GM18511 (cell line): Measurements from ENCODE around the gene TICRR.

Experiments used
- ATAC-seq: cut with Tn5 transposase; IDR thresholded peaks from one replicate; pipeline ENCODE4 v1.9.1; 2021; ENCODE audit warnings: mild to moderate bottlenecking, moderate library complexity; ENCODE audit not compliant: unreplicated experiment

Gene TICRR

GRCh38 chr15:89670971-89671560 lies 95.8 kb downstream of the TICRR start:
- no peak for ATAC-seq

- ATAC-seq, result no peak
Measured at GRCh38 chr15:89671687-89672086, 96.4 kb downstream of the TICRR start.

- ATAC-seq, result no peak
Measured at GRCh38 chr15:89672221-89673164, 97.2 kb downstream of the TICRR start.

DNA sequence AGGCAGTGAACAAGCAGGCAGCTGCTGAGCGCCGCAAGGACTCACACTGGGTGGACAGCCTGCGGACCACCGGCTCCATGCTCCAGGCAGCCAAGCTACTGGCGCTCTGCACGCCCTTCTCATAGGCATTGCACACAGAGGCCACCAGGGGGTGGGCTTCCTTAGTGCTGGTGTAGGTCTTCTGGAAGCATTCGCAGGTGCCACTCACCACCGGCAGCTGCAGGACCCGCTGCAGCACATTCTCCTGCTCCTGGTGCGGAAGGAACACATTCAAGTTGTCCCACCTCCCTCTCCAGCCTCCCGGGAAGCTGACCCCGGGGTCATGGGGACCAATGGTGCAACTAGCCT lies 97.9 kb downstream of the TICRR start:
- ATAC-seq, result no peak

DNA sequence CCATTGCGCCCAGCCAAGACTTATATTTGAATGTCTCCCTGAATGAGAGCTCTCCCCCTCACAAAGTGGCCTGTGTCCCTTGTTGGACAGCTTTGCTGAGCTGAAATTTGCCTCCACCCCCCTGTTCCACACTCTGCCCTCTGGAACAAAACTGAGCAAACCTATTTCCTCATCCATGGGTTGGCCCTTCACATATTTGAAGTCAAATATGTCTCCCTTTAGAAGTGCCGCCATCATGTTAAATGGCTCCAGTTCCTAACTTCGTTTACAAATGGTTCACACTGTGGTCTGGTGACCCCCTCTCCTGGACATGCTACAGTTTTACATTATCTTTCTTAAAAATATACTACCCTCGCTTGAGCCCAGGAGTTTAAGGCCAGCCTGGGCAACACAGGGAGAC lies 99.3 kb downstream of the TICRR start:
- no peak for ATAC-seq

DNA sequence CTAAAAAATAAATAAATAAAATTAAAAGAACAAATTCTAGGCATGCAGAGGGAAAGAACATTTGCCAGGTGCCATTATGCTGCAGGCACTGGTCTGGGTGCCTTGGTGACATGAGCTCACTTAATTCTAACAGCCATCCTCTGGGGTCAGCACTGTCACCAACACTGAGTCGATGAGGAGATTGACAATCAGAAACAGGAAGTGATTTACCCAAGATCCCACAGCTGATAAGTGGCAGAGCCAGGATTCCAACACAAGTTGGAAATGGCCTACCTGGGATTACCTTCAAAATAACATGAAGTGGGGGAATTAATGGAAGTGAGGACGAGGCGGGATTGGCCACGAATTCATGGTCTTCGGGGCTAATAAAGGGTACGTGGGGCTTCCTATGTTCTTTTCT lies 100.3 kb downstream of the TICRR start:
- ATAC-seq, result no peak

DNA sequence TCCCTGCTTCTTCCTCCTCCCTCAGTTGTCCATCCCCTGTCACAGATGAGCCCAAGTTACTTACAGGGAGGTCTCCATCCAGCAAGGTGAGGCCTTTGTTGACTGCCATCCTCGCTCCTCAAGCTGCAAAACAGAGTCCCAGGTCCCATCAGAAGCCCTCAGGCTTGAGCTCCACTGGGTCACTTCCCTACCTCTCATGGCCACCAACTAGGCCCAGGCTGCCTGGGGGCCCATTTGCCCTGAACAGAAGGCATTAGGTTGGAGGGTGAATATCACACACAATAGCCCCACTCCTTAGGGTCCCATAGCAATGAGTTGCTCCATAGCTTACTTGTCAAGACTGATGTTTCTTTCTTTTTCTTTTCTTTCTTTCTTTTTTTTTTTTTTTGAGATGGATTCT lies 102.1 kb downstream of the TICRR start:
- ATAC-seq, result no peak
